ENCODE data around the gene NLRC5.

Gene NLRC5

DNA sequence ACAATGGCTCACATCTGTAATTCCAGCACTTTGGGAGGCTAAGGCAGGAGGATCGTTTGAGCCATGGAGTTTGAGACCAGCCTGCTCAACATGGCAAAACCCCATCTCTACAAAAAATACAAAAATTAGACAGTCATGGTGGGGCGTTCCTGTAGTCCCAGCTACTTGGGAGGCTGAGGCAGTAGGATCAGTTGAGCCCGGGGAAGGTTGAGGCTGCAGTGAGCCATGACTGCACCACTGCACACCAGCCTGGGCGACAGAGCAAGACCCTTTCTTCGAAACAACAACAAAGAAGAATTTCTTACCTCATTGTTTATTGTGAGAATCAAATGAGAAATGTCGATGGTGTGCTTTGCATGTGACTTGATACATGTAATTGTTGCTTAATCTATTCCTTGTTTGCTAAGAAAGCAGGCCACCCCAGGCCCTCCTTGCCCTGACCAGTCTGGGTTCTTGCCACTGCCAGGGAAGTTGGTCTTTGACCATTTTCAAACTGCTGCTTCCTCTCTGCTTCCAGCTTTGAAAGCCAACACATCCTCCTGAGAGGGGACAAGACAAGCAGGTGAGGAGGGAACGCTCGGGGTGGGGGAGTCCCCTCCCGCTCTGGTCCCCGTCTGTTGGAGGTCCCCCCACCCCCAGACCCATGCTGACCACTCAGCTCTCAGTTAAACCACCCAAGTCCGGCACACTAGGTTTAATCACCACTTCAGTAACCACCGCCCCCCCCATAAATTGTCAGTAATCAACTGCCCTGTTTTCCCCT is 55.8 kb downstream of the NLRC5 start:
- ChIA-PET CTCF (interaction anchor here (0.9 to 2.1 kb wide), 4 partner anchors 15 to 81 kb away, joined by 3 to 15 read pairs (median 4); no protein-coding TSS in a partner anchor), POLR2A (interaction anchor here (1.3 kb wide), 1 partner anchor 10 kb away, joined by 3 read pairs; no protein-coding TSS in a partner anchor)
- TF ChIP-seq L3MBTL2 (conservative IDR thresholded peaks at IDR 0.05) (no peak), FOXA1 (IDR thresholded peaks at IDR 0.05) (no peak), FOXM1 (IDR thresholded peaks at IDR 0.05; ENCODE audit: borderline replicate concordance) (no peak), CTBP1 (IDR thresholded peaks at IDR 0.05; ENCODE audit: borderline replicate concordance) (no peak), LEF1 (IDR thresholded peaks at IDR 0.05; ENCODE audit: borderline replicate concordance) (no peak), ELF4 (IDR thresholded peaks at IDR 0.05) (no peak), SUZ12 (IDR thresholded peaks at IDR 0.05) (no peak), HDGF (IDR thresholded peaks at IDR 0.05; ENCODE audit: borderline replicate concordance) (no peak), BHLHE40 (IDR thresholded peaks at IDR 0.05; ENCODE audit: borderline replicate concordance) (no peak), SP1 (IDR thresholded peaks at IDR 0.05) (no peak), ZNF384 (IDR thresholded peaks at IDR 0.05) (no peak), FOXK2 (IDR thresholded peaks at IDR 0.05) (no peak), NFRKB (IDR thresholded peaks at IDR 0.05) (no peak), TARDBP (IDR thresholded peaks at IDR 0.05) (no peak)
- TF ChIP-seq, protein P1, sequence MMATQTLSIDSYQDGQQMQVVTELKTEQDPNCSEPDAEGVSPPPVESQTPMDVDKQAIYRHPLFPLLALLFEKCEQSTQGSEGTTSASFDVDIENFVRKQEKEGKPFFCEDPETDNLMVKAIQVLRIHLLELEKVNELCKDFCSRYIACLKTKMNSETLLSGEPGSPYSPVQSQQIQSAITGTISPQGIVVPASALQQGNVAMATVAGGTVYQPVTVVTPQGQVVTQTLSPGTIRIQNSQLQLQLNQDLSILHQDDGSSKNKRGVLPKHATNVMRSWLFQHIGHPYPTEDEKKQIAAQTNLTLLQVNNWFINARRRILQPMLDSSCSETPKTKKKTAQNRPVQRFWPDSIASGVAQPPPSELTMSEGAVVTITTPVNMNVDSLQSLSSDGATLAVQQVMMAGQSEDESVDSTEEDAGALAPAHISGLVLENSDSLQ (IDR thresholded peaks at IDR 0.05): no peak
- DNase-seq (ENCODE audit: extremely low spot score): no peak

DNA sequence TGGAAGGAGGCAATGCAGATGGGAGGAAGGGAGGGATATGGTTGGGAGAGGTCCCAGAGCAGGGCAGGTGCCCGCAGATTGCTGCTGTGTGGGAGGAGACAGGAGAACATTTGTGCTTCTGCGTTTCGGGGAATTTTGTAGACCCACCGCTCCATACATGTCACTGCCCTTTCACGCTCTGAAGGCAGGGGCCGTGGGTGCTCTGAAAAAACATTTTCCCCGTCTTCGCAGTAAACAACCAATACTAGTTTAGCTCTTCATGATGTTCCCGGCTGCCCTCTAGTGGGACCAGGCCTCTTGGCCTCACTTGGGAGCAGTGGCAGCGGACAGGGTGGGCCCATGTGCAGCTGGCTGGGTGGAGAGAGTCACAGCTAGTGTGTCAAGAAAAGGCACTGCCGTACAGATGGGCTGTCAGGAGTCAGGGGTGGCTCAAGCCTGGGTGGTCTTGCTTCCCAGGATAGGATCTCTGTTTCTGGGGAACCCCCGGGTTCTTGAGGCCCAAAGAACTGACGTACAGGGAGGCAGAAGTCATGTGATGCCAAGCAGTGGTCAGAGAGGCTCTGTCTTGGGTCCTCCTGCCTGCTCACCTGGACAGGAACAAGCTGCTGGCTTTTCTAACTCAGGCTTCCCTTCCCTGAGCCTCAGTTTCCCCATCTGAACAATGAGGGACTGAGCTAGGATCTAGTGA is 56.5 kb downstream of the NLRC5 start:
- CTCF ChIA-PET: interaction anchor here (0.8 to 2.1 kb wide), 5 partner anchors 16 to 82 kb away, joined by 3 to 15 read pairs (median 3); no protein-coding TSS in a partner anchor

DNA sequence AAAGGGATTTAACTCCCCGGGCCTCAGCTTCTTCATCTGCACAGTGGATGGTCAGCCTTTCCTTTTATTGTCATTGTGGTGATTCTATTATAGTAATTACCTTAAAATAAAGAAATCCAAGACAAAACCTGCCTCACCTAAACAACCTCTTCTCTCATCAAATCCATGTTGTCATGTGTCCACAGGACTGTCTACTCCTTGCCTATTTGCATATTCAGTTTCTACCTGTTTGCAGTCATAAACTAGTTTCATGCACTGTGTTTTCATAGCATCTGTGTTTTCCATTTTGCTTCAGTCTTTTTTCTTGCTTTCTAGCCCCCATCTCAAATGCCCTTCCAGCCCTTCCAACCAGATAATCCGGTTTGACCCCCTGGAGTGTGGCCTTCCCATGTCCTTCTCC is 58.7 kb downstream of the NLRC5 start:
- no peak for DNase-seq (ENCODE audit: extremely low spot score)
- ChIA-PET POLR2A (no interaction called here), CTCF (no interaction called here)
- TF ChIP-seq LEF1 (IDR thresholded peaks at IDR 0.05; ENCODE audit: borderline replicate concordance) (no peak), ELF4 (IDR thresholded peaks at IDR 0.05) (no peak), BHLHE40 (IDR thresholded peaks at IDR 0.05; ENCODE audit: borderline replicate concordance) (no peak), NFRKB (IDR thresholded peaks at IDR 0.05) (no peak), SUZ12 (IDR thresholded peaks at IDR 0.05) (no peak), ARNT (IDR thresholded peaks at IDR 0.05) (no peak), CTBP1 (IDR thresholded peaks at IDR 0.05; ENCODE audit: borderline replicate concordance) (no peak), FOXA1 (IDR thresholded peaks at IDR 0.05) (no peak), SP1 (IDR thresholded peaks at IDR 0.05) (no peak), HDGF (IDR thresholded peaks at IDR 0.05; ENCODE audit: borderline replicate concordance) (no peak), ZNF384 (IDR thresholded peaks at IDR 0.05) (no peak), FOXK2 (IDR thresholded peaks at IDR 0.05) (no peak), L3MBTL2 (conservative IDR thresholded peaks at IDR 0.05) (no peak), FOXM1 (IDR thresholded peaks at IDR 0.05; ENCODE audit: borderline replicate concordance) (no peak), TARDBP (IDR thresholded peaks at IDR 0.05) (no peak)
- TF ChIP-seq, protein P1 (IDR thresholded peaks at IDR 0.05): no peak

More for the DNA sequence above, 56.5 kb downstream of the NLRC5 start:
- POLR2A ChIA-PET: interaction anchor here (1.3 kb wide), 1 partner anchor 9 kb away, joined by 3 read pairs; no protein-coding TSS in a partner anchor
- DNase-seq (ENCODE audit: extremely low spot score): peak; percentile 80
- TF ChIP-seq, protein P1 (IDR thresholded peaks at IDR 0.05): no peak

DNA sequence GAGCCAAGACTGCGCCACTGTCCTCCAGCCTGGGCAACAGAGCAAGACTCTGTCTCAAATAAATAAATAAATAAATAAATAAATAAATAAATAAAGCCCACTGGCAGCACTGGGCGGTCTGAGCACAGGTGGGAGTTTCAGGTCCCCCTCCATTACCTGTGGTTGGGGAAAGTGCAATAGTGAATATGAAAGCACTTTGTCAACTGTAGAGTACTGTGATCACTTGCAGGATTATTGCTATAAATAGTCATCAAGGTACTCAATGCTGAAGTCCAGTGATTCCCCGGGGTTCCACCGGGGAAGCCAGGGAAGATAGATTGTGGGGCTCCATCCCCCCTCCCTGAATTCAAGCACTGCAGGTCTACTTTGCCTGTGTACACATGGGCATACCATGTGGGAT is 60.3 kb downstream of the NLRC5 start:
- TF ChIP-seq HDGF (IDR thresholded peaks at IDR 0.05; ENCODE audit: borderline replicate concordance) (no peak), ELF4 (IDR thresholded peaks at IDR 0.05) (no peak), BHLHE40 (IDR thresholded peaks at IDR 0.05; ENCODE audit: borderline replicate concordance) (no peak), FOXM1 (IDR thresholded peaks at IDR 0.05; ENCODE audit: borderline replicate concordance) (no peak), ZNF384 (IDR thresholded peaks at IDR 0.05) (no peak), SUZ12 (IDR thresholded peaks at IDR 0.05) (no peak), FOXA1 (IDR thresholded peaks at IDR 0.05) (no peak), FOXK2 (IDR thresholded peaks at IDR 0.05) (no peak), NFRKB (IDR thresholded peaks at IDR 0.05) (no peak), L3MBTL2 (conservative IDR thresholded peaks at IDR 0.05) (no peak), SP1 (IDR thresholded peaks at IDR 0.05) (no peak), CTBP1 (IDR thresholded peaks at IDR 0.05; ENCODE audit: borderline replicate concordance) (no peak), ARNT (IDR thresholded peaks at IDR 0.05) (no peak), LEF1 (IDR thresholded peaks at IDR 0.05; ENCODE audit: borderline replicate concordance) (no peak), TARDBP (IDR thresholded peaks at IDR 0.05) (no peak)
- TF ChIP-seq, protein P1 (IDR thresholded peaks at IDR 0.05): no peak
- POLR2A ChIA-PET: no interaction called here
- CTCF ChIA-PET: no interaction called here
- no peak for DNase-seq (ENCODE audit: extremely low spot score)

DNA sequence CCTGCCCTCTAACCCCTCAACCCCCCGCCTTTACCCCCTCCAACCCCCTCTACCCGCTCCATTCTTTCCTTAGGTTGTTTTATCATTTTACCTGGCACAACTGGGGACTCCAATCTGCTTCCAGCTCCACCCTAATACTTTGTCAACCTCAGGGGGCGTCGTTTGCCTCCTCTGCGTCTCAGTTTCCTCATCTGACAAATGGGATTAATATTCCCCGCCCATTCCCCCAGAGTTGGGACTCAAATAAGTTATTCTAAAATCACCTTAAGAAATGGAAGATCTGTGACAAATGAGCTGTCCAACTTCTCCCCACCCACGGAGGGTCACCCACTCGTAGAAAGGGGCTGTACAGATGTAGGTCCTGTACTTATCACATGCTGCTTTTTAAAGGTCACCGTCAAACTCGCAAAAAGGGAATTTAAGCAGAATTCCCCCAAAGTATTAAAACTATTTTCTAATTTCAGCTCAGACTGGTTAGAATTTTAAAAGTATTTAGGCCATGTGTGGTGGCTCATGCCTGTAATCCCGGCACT is 62.4 kb downstream of the NLRC5 start:
- CTCF ChIA-PET: interaction anchor here (0.6 to 1.3 kb wide), 2 partner anchors 88 to 350 kb away, joined by 3 to 5 read pairs; no protein-coding TSS in a partner anchor
- TF ChIP-seq FOXM1 (IDR thresholded peaks at IDR 0.05; ENCODE audit: borderline replicate concordance) (no peak), FOXA1 (IDR thresholded peaks at IDR 0.05) (no peak), TARDBP (IDR thresholded peaks at IDR 0.05) (no peak), CTBP1 (IDR thresholded peaks at IDR 0.05; ENCODE audit: borderline replicate concordance) (no peak), SUZ12 (IDR thresholded peaks at IDR 0.05) (no peak), BHLHE40 (IDR thresholded peaks at IDR 0.05; ENCODE audit: borderline replicate concordance) (no peak), L3MBTL2 (conservative IDR thresholded peaks at IDR 0.05) (no peak), SP1 (IDR thresholded peaks at IDR 0.05) (no peak)
- POLR2A ChIA-PET: no interaction called here
- no peak for DNase-seq (ENCODE audit: extremely low spot score)
